MM.1S (cell line): ENCODE measurements around the gene PCLAF.
"Not testable (repeated sequence)": the region's sequence is repeated elsewhere in the genome, so short reads cannot be mapped to it uniquely, and the experiment has no call there.

ENCODE experiments used
- DNase-seq: peaks from one replicate; pipeline ENCODE4 v3.0.0-alpha.2; 2015
- H2AFZ ChIP-seq: fragments of 300-600 bp; sonication (generic); 2 replicates; pipeline ENCODE4 v1.6.0; 2016; ENCODE audit warnings: antibody characterized with exemption, low read length
- H3F3A ChIP-seq: fragments of 300-600 bp; sonication (generic); 2 replicates; pipeline ENCODE4 v1.6.1; 2016; ENCODE audit warnings: mild to moderate bottlenecking, antibody characterized with exemption, low read length, moderate library complexity, mixed read lengths; ENCODE audit not compliant: insufficient read depth
- H3K27ac ChIP-seq: fragments of 300-600 bp; sonication (generic); 2 replicates; pipeline ENCODE4 v1.5.1; 2016; ENCODE audit warnings: mild to moderate bottlenecking, low read length
- H3K27me3 ChIP-seq: fragments of 300-600 bp; sonication (generic); replicated peaks from 2 replicates; pipeline ENCODE4 v1.6.0; 2016; ENCODE audit warnings: low read length; ENCODE audit not compliant: insufficient read depth
- H3K36me3 ChIP-seq: fragments of 300-600 bp; sonication (generic); replicated peaks from 2 replicates; pipeline ENCODE4 v1.6.1; 2016; ENCODE audit warnings: mild to moderate bottlenecking, low read length, mixed read lengths; ENCODE audit not compliant: insufficient read depth
- H3K4me1 ChIP-seq: fragments of 300-600 bp; sonication (generic); 2 replicates; pipeline ENCODE4 v1.6.1; 2016; ENCODE audit warnings: low read length, mixed read lengths
- H3K4me2 ChIP-seq: fragments of 300-600 bp; sonication (generic); 2 replicates; pipeline ENCODE4 v1.6.0; 2016; ENCODE audit warnings: low read depth, low read length
- H3K4me3 ChIP-seq: fragments of 300-600 bp; sonication (generic); 2 replicates; pipeline ENCODE4 v1.5.1; 2016; ENCODE audit warnings: low read length, mixed read lengths
- H3K79me2 ChIP-seq: fragments of 300-600 bp; sonication (generic); 2 replicates; pipeline ENCODE4 v1.6.1; 2016; ENCODE audit warnings: mixed run types, low read length, mixed read lengths
- H3K9ac ChIP-seq: fragments of 300-600 bp; sonication (generic); 2 replicates; pipeline ENCODE4 v1.6.1; 2016; ENCODE audit warnings: low read length, mixed read lengths
- H3K9me2 ChIP-seq: fragments of 300-600 bp; sonication (generic); replicated peaks from 2 replicates; pipeline ENCODE4 v1.6.1; 2016; ENCODE audit warnings: mild to moderate bottlenecking, low read length, mixed read lengths; ENCODE audit not compliant: insufficient read depth
- H3K9me3 ChIP-seq: fragments of 300-600 bp; sonication (generic); replicated peaks from 2 replicates; pipeline ENCODE4 v1.6.1; 2016; ENCODE audit warnings: mild to moderate bottlenecking, low read length, mixed read lengths; ENCODE audit not compliant: insufficient read depth
- H4K20me1 ChIP-seq: fragments of 300-600 bp; sonication (generic); 2 replicates; pipeline ENCODE4 v1.6.1; 2016; ENCODE audit warnings: mild to moderate bottlenecking, low read length, moderate library complexity, mixed read lengths; ENCODE audit not compliant: insufficient read depth
- EZH2 ChIP-seq: fragments of 300-600 bp; sonication (generic); optimal IDR thresholded peaks from 2 replicates; pipeline ENCODE3; 2017; ENCODE audit warnings: low read depth, mild to moderate bottlenecking, antibody characterized with exemption, low read length, mixed read lengths
- EZH2phosphoT487 ChIP-seq: fragments of 300-600 bp; sonication (generic); IDR thresholded peaks from 2 replicates; pipeline ENCODE4 v1.6.1; 2018; ENCODE audit warnings: antibody characterized with exemption, low read length
- TF ChIP-seq, protein P1 (sequence below): fragments of 300-600 bp; sonication (generic); IDR thresholded peaks from 2 replicates; pipeline ENCODE4 v1.5.1; 2016; ENCODE audit warnings: antibody characterized with exemption, low read length, mixed read lengths

The PCLAF gene

DNA sequence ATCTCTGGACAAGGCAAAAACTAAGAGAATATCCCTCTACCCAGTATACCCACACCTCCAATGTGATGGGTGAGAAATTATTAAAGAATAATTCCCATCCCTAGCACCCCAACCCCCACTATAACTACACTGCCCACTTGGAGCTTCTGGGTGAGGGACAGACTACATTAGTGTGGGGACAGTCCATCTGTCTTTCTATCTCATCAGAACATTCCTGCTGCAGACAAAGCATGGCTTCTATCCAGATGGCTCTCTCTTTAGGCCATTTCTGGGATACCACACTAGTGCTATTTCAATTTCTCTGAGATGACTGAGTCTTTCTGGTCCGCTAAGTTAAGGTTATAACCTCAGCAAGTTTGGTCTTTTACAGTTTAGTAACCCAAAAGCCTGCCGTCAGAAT, 31.9 kb downstream of the PCLAF start:
- Histone ChIP-seq H3K27ac (no peak overlapping the region), H3K9ac (no peak overlapping the region), H3F3A (no peaks in the 10 kb centered on the region), H3K4me3 (no peak overlapping the region), H3K9me3 (no peaks in the 10 kb centered on the region), H3K4me2 (no peak overlapping the region), H3K9me2 (no peaks in the 10 kb centered on the region), H3K4me1 (no peaks in the 10 kb centered on the region), H4K20me1 (no peaks in the 10 kb centered on the region), H3K27me3 (no peaks in the 10 kb centered on the region), H3K79me2 (peaks cover 19% of the 10 kb centered on the region), H3K36me3 (no peaks in the 10 kb centered on the region), H2AFZ (no peak overlapping the region)
- no peak for TF ChIP-seq EZH2phosphoT487
- TF ChIP-seq, protein P1, sequence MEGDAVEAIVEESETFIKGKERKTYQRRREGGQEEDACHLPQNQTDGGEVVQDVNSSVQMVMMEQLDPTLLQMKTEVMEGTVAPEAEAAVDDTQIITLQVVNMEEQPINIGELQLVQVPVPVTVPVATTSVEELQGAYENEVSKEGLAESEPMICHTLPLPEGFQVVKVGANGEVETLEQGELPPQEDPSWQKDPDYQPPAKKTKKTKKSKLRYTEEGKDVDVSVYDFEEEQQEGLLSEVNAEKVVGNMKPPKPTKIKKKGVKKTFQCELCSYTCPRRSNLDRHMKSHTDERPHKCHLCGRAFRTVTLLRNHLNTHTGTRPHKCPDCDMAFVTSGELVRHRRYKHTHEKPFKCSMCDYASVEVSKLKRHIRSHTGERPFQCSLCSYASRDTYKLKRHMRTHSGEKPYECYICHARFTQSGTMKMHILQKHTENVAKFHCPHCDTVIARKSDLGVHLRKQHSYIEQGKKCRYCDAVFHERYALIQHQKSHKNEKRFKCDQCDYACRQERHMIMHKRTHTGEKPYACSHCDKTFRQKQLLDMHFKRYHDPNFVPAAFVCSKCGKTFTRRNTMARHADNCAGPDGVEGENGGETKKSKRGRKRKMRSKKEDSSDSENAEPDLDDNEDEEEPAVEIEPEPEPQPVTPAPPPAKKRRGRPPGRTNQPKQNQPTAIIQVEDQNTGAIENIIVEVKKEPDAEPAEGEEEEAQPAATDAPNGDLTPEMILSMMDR: no peak
- no peak for TF ChIP-seq EZH2
- no peak for DNase-seq

DNA sequence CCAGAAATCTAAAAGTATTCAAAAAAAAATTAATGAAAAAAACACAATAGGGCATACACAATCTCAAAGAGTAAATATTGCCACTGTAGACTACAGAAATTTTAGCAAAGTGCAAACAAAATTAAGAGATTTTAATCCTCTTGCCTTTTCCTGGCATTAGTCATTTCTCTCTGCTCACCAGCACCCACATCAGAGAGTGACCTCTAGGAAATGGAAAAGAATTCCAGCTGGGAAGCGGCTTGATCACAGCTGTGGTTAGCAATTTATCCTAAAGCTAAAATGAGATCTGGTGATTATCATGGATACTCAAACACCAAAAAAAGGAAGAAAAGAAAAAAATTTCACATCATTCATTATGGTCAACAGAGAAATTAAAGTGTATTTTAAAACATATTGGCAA, 32.8 kb downstream of the PCLAF start:
- H3K9me3 ChIP-seq: no peaks in the 10 kb centered on the region
- H3K4me3 ChIP-seq: no peak overlapping the region
- peaks cover 17% of the 10 kb centered on the region for H3K79me2 ChIP-seq
- H3K9me2 ChIP-seq: no peaks in the 10 kb centered on the region
- TF ChIP-seq EZH2 (no peak), EZH2phosphoT487 (no peak)
- TF ChIP-seq, protein P1: no peak
- H3K27ac ChIP-seq: no peak overlapping the region
- no peak overlapping the region for H3K4me2 ChIP-seq
- H3F3A ChIP-seq: no peaks in the 10 kb centered on the region
- no peak overlapping the region for H3K9ac ChIP-seq
- no peak for DNase-seq
- H3K27me3 ChIP-seq: no peaks in the 10 kb centered on the region
- H3K36me3 ChIP-seq: no peaks in the 10 kb centered on the region
- no peaks in the 10 kb centered on the region for H4K20me1 ChIP-seq
- no peak overlapping the region for H2AFZ ChIP-seq
- no peaks in the 10 kb centered on the region for H3K4me1 ChIP-seq

DNA sequence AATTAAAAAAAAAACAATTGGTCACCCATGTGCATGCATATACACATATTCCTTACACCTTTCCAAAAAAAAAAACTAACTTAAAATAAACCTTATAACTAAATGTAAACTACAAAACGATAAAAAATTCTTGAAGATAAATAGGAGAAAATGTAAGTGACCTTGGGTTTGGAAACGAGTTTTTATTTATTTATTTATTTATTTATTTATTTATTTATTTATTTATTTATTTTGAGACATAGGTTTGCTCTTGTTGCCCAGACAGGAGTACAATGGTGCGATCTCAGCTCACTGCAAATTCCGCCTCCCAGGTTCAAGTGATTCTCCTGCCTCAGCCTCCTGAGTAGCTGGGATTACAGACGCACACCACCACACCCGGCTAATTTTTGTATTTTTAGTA, 35.0 kb downstream of the PCLAF start:
- H3K36me3 ChIP-seq, H3K27me3 ChIP-seq, H3K4me1 ChIP-seq, H3K9me2 ChIP-seq, H3K9ac ChIP-seq, H3K9me3 ChIP-seq, H2AFZ ChIP-seq, DNase-seq, H3K4me2 ChIP-seq, H4K20me1 ChIP-seq, H3K27ac ChIP-seq, H3F3A ChIP-seq, H3K4me3 ChIP-seq: not testable (repeated sequence)
- peaks cover 12% of the 10 kb centered on the region; the same call in 1 of the 2 replicates for H3K79me2 ChIP-seq

DNA sequence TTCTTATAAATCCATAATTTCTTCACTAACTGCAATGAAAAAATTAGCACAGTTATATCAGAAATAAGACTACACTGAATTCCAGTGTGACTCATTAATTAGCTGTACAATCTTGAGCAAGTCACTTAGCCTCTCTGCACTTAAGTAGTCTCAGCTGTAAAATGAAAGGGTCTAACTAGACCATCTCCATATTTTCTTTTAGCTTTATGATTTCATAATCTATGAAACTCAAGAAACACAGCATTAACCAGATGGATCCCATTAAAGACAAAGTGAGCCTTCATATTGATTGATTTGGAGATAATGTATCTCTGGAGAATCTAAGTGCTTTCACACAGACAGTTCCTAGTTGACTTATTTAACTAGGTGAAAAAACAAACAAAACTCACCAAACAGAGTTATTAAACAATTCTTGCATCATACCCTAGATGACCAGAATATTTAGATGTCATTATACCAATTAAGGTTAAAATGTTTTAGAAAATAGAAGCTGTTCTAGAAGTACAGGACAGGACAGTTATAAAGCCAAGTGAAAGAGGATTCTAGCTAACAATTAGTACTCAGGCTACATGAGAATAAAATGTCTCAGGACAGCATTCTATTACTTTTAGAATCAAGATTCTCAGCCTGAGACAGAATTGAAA, 36.5 kb downstream of the PCLAF start:
- DNase-seq: no peak
- no peak overlapping the region for H3K4me3 ChIP-seq

More for the DNA sequence above, 36.5 kb downstream of the PCLAF start:
- H3K4me2 ChIP-seq: no peak overlapping the region
- H3F3A ChIP-seq: no peaks in the 10 kb centered on the region
- H3K36me3 ChIP-seq: no peaks in the 10 kb centered on the region
- H4K20me1 ChIP-seq: no peaks in the 10 kb centered on the region
- no peak overlapping the region for H3K9ac ChIP-seq
- no peak for TF ChIP-seq EZH2
- TF ChIP-seq, protein P1: no peak
- no peak for TF ChIP-seq EZH2phosphoT487
- peaks cover 12% of the 10 kb centered on the region; the same call in 1 of the 2 replicates for H3K79me2 ChIP-seq
- H3K9me3 ChIP-seq: no peaks in the 10 kb centered on the region
- no peak overlapping the region for H2AFZ ChIP-seq
- no peaks in the 10 kb centered on the region for H3K9me2 ChIP-seq
- no peaks in the 10 kb centered on the region for H3K27me3 ChIP-seq
- no peaks in the 10 kb centered on the region for H3K4me1 ChIP-seq
- no peak overlapping the region for H3K27ac ChIP-seq
